NCI-H128 (cell line): Measurements from ENCODE around the gene ZSWIM1.
A peak's percentile ranks its signal among the peaks of the same experiment; 100 is the strongest.
"Not testable (repeated sequence)": the region's sequence is repeated elsewhere in the genome, so short reads cannot be mapped to it uniquely, and the experiment has no call there.

Experiments
- DNase-seq: peaks from one replicate; lab custom pipeline; 2025; ENCODE audit not compliant: unreplicated experiment; lab: John Stamatoyannopoulos, UW

ZSWIM1 gene

DNA sequence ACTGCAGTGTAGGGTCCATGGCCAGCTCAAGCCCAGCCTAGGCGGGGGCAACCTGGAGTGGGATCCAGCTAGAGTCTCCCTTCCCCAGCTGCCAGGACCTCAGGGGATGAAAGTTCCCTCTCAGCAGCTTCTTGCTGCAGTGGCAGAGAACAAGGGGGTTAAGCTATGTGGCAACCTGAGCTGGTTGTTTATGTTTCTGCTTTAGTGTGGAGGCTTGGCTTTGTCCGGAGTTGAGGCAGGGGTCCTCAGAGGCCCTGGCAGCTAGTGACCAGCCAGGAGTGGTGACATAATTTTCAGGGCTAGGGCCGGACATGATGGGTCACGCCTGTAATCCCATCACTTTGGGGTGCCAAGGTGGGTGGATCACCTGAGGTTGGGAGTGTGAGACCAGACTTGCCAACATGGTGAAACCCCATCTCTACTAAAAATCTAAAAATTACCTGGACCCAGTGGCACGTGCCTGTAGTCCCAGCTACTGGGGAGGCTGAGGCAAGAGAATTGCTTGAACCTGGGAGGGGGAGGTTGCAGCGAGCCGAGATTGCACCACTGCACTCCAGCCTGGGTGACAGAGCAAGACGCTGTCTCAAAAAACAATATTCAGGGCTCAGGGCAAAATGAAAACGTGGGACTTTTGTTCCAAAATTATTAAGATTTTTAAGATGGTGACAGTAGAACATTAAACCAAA, 44.9 kb downstream of the ZSWIM1 start:
- DNase-seq, result no peak

DNA sequence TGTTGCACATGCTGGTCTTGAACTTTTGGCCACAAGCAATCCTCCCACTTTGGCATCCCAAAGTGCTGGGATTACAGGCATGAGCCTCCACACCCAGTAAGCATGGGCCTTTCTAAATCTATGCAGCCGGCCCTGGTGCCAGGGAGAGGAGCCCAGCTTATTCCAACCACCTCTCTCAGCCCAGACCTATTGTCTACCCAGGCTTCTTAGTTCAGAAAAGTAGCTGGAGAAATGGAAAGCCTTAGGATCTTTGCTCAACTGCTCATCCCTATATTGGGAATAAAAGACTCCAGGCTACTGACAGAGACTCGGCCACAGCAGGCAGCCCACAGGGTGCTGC, 45.7 kb downstream of the ZSWIM1 start:
- no peak for DNase-seq

DNA sequence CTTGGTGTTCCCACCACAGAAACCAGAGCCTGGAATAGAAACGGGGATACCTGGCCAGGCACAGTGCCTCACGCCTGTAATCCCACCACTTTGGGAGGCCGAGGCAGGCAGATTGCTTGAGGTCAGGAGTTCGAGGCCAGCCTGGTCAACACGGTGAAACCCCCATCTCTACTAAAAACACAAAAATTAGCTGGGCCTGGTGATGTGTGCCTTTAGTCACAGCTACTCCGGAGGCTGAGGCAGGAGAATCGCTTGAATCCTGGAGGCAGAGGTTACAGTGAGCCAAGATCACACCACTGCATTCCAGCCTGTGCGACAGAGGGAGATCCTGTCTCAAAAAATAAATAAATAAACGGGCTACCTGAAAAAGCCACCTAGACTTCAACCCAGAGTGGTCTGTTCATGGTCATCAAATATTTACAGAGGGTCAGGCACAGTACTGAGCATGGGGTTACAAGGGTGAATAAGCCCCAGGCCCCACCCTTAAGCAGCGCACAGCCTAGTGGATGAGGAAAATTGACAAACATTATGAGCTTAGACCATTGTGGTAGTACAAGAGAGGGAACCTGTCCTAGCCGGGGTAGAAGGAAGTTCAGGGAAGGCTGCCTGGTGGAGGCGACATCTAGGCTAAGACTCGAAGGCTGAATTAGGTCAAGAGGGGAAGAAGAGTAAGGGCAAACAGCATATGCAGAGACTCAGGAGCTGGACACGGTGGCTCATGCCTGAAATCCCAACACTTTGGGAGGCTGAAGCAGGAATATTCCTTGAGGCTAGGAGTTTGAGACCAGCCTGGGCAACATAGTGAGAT, 46.2 kb downstream of the ZSWIM1 start:
- DNase-seq, result no peak

DNA sequence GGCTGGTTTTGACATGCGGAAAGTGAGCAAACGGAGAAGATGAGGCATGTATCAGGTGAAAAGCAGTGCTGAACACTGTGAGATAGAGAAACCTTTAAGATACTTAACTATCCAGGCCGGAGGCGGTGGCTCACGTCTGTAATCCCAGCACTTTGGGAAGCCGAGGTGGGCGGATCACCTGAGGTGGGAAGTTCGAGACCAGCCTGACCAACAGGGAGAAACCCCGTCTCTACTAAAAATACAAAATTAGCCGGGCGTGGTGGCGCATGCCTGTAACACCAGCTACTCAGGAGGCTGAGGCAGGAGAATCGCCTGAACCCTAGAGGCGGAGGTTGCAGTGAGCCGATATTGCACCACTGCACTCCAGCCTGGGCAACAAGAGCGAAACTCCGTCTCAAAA, 50.7 kb downstream of the ZSWIM1 start:
- not testable (repeated sequence) for DNase-seq

DNA sequence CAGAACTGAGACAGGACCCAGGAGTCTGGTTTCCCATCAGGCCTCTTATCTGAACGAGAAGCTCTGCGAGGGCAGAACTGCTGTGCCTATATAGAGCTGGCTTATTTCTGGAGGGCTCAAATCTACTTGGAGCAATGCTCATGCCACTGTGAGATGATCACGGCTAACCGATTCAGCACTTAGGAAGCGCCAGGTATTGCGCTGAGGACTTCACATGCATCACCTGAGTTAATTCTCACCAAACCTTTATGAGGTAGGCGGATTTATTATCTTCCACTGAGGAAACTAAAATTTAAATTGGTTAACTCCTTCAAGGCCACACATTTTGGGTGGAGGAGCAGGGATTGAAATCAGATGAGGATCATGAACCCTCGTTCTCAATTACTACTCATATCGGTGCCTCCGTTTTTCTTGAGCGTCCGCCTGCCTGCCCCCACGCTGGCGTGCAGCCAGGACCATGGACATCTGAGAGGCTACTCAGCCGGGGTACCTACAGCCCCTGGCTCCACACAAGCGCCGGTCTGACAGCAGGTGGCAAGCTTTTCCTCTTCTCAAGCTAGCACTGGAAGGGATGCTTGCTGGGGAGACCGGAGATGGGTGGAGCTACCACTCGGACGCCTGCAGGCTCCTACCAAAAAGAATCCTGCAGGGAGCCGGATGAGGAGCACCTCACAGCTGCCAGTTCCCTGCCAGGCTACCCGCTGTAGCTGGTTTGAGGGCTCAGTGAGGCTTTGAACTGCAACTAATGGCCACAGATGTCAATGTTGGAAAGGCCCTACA, 52.4 kb downstream of the ZSWIM1 start:
- DNase-seq, result peak; percentile 86

DNA sequence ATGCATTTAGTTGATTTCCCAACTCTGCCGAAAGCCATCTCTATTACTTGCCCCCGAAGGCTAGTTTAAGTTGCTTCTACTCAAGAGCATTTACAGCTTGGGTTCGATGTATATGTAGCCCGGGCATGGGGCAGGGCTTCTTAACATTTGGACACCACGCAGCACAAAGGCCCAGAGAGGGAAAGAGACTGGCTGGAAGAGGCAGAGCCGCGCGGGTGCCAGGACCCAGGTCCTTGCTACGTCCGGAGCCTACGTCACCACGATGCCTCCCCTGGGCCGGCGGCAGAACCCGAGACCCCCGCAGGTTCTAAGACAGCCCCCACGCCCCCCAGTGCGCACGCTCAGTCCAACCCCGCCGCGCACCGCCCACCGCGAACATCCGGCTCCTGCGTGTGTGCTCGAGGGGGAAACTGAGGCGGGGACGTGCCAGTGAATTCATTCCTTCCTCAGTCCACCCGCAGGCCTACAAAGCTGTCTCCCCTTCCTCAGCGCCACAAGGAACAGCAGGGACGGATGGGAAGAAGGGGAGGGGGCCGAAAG, 53.1 kb downstream of the ZSWIM1 start:
- peak; percentile 53 for DNase-seq
